Measurements from ENCODE around the gene ELL3.
A peak's percentile ranks its signal among the peaks of the same experiment; 100 is the strongest.
"Not testable (repeated sequence)": the region's sequence is repeated elsewhere in the genome, so short reads cannot be mapped to it uniquely, and the experiment has no call there.

Gene ELL3

GRCh38 chr15:43769584-43770228 lies 7.1 kb downstream of the ELL3 start:
- Histone ChIP-seq H3K4me2 (no peak overlapping the region), H3K36me3 (peaks cover 98% of the 10 kb centered on the region), H3K27me3 (no peaks in the 10 kb centered on the region), H3K9me3 (no peaks in the 10 kb centered on the region), H3K4me1 (peaks cover 8% of the 10 kb centered on the region), H4K20me1 (peaks cover 62% of the 10 kb centered on the region), H3K27ac (no peak overlapping the region), H3K9ac (no peak overlapping the region), H3K4me3 (no peak overlapping the region)
- no peak for TF ChIP-seq Cebpa-rat (IDR thresholded peaks at IDR 0.05)

GRCh38 chr15:43763819-43764446 lies 12.8 kb downstream of the ELL3 start:
- H3K36me3 ChIP-seq = peaks cover 100% of the 10 kb centered on the region
- H3K9ac ChIP-seq = no peak overlapping the region
- H3K4me1 ChIP-seq = no peaks in the 10 kb centered on the region
- no peak for TF ChIP-seq Cebpa-rat (IDR thresholded peaks at IDR 0.05)
- no peak overlapping the region for H3K4me3 ChIP-seq
- H4K20me1 ChIP-seq = peaks cover 50% of the 10 kb centered on the region
- H3K4me2 ChIP-seq = no peak overlapping the region
- H3K9me3 ChIP-seq = no peaks in the 10 kb centered on the region
- H3K27ac ChIP-seq = no peak overlapping the region
- H3K27me3 ChIP-seq = no peaks in the 10 kb centered on the region

- H3K4me3 ChIP-seq = no peak overlapping the region
- no peaks in the 10 kb centered on the region for H3K9me3 ChIP-seq
- H3K27me3 ChIP-seq = no peaks in the 10 kb centered on the region
- no peak overlapping the region for H3K27ac ChIP-seq
- no peak for TF ChIP-seq Cebpa-rat (IDR thresholded peaks at IDR 0.05)
- H3K4me2 ChIP-seq = no peak overlapping the region
- peaks cover 52% of the 10 kb centered on the region for H4K20me1 ChIP-seq
- H3K9ac ChIP-seq = no peak overlapping the region
- peaks cover 100% of the 10 kb centered on the region for H3K36me3 ChIP-seq
- H3K4me1 ChIP-seq = no peaks in the 10 kb centered on the region
Observed at GRCh38 chr15:43762824-43763223, 13.9 kb downstream of the ELL3 start.

DNA sequence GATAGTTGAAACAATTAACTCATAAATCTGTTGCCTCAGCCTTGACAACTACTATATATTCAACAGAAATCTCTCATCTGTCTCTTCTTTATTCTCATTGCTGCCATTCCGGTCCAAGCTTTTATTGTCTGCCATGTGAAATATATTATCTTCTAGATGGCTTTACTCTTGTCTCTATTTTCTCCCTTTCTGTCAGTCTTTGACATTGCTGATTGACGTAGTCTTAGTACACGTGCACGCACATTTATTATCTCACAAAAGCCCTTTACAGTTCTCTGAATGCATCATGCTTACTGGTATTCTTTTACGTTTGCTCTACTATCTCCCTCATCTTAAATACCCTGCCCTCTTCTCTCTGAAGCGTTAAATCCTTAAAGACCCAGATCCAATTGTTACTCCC lies 24.9 kb downstream of the ELL3 start:
- H3K9ac ChIP-seq = no peak overlapping the region
- no peak for TF ChIP-seq Cebpa-rat (IDR thresholded peaks at IDR 0.05)
- H3K4me2 ChIP-seq = no peak overlapping the region
- H3K4me1 ChIP-seq = peaks cover 40% of the 10 kb centered on the region
- no peaks in the 10 kb centered on the region for H3K9me3 ChIP-seq
- no peak overlapping the region for H3K27ac ChIP-seq
- H3K4me3 ChIP-seq = no peak overlapping the region
- no peaks in the 10 kb centered on the region for H3K27me3 ChIP-seq
- H3K36me3 ChIP-seq = peaks cover 63% of the 10 kb centered on the region
- H4K20me1 ChIP-seq = peaks cover 100% of the 10 kb centered on the region

GRCh38 chr15:43749690-43750345 lies 26.9 kb downstream of the ELL3 start:
- 0 out of 2 replicates have a peak, but pooled peaks have one; percentile 29 for TF ChIP-seq Cebpa-rat (IDR thresholded peaks at IDR 0.05)
- no peak overlapping the region for H3K27ac ChIP-seq
- H3K4me3 ChIP-seq = peak overlapping the region; percentile 49; the same call in 1 of the 2 replicates
- peaks cover 80% of the 10 kb centered on the region for H4K20me1 ChIP-seq
- peak overlapping the region; percentile 87 for H3K4me2 ChIP-seq
- H3K4me1 ChIP-seq = peaks cover 46% of the 10 kb centered on the region
- H3K9me3 ChIP-seq = no peaks in the 10 kb centered on the region
- no peaks in the 10 kb centered on the region for H3K27me3 ChIP-seq
- no peak overlapping the region; the same call in 1 of the 2 replicates for H3K9ac ChIP-seq
- peaks cover 43% of the 10 kb centered on the region for H3K36me3 ChIP-seq

DNA sequence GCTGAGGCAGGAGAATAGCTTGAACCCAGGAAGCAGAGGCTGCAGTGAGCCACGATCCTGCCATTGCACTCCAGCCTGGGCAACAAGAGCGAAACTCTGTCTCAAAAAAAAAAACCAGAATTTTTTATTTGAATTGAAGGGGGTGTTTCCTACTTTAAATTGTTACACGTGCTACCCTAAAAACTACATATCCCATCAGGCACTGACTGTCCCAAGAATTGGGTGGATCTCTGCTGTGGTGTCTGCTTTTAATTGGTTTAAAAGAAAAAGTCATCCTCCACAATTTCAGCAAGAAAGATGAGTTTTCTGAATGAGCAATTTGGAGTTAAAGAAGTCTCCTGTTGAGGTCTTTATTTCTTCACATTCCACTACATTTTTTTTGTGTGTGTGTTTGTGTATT lies 28.4 kb downstream of the ELL3 start:
- H3K9me3 ChIP-seq = no peaks in the 10 kb centered on the region
- H3K4me1 ChIP-seq = peaks cover 46% of the 10 kb centered on the region
- H4K20me1 ChIP-seq = peaks cover 66% of the 10 kb centered on the region
- H3K4me2 ChIP-seq = peak overlapping the region; percentile 87
- 0 out of 2 replicates have a peak overlapping the region, but pooled peaks have one; percentile 84 for H3K4me3 ChIP-seq
- no peak for TF ChIP-seq Cebpa-rat (IDR thresholded peaks at IDR 0.05)
- H3K27ac ChIP-seq = 0 out of 2 replicates have a peak overlapping the region, but pooled peaks have one; percentile 26
- no peaks in the 10 kb centered on the region for H3K27me3 ChIP-seq
- H3K9ac ChIP-seq = peak overlapping the region; percentile 96; the same call in 1 of the 2 replicates
- H3K36me3 ChIP-seq = peaks cover 28% of the 10 kb centered on the region

- H3K27me3 ChIP-seq, H3K9me3 ChIP-seq: not testable (repeated sequence)
- Histone ChIP-seq H4K20me1 (peaks cover 51% of the 10 kb centered on the region), H3K27ac (peak overlapping the region; percentile 95), H3K4me2 (peak overlapping the region; percentile 87), H3K4me3 (peak overlapping the region; percentile 84), H3K4me1 (peaks cover 46% of the 10 kb centered on the region), H3K36me3 (peaks cover 14% of the 10 kb centered on the region), H3K9ac (peak overlapping the region; percentile 96)
Observed at GRCh38 chr15:43746903-43747309, 29.9 kb downstream of the ELL3 start.

DNA sequence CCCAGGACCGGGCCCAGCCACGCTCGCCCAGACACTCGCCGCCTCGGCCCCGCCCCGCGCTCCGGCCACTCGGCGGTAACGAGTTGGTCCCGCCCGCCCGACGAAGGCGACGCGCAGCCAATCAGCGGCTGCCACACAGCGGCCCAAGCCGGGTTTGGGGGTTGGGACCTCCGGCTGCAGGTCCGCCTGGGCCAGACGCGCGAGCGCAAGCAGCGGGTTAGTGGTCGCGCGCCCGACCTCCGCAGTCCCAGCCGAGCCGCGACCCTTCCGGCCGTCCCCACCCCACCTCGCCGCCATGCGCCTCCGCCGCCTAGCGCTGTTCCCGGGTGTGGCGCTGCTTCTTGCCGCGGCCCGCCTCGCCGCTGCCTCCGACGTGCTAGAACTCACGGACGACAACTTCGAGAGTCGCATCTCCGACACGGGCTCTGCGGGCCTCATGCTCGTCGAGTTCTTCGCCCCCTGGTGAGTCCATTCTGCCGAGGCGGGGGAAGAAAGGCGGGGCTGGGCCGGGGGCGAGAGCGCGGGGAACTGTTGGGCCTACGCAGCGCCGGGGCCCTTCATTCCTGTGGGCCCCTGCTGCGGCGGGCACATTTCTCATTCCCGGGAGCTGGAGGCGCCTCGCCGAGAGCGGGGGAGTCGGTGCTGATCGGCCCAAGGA lies 30.4 kb downstream of the ELL3 start, which contains the start of gene PDIA3:
Gene PDIA3 (plus strand): TSS at position 194 of the 658 bp plus-strand sequence. CDS start 102 bp downstream, at position 296.
- H3K4me1 ChIP-seq = peaks cover 43% of the 10 kb centered on the region
- not testable (repeated sequence) for H3K36me3 ChIP-seq

DNA sequence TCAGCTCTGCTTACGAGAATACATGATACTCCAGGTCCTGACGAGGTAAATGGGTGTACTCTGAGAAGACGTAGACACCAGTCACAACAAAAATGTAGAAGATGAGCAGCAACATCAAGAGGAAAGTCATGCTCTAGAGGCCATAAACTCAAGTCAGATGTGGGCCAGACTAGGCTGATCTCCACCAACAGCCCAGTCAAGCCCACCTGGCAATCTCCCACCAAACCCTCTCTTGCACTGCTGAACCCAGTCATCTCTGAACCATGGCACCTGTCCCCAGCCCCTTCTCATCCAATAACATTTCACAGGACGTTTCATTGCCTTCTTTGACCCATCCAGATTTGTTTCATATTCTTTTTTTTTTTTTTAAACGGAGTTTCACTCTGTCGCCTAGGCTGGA lies 41.4 kb downstream of the ELL3 start:
- TF ChIP-seq Cebpa-rat (IDR thresholded peaks at IDR 0.05) = no peak
- Histone ChIP-seq H3K4me2 (0 out of 2 replicates have a peak overlapping the region, but pooled peaks have one; percentile 7), H3K4me1 (peaks cover 8% of the 10 kb centered on the region; the same call in 1 of the 2 replicates), H3K27me3 (no peaks in the 10 kb centered on the region), H3K9ac (no peak overlapping the region), H4K20me1 (no peaks in the 10 kb centered on the region), H3K27ac (no peak overlapping the region), H3K36me3 (no peaks in the 10 kb centered on the region), H3K4me3 (no peak overlapping the region), H3K9me3 (no peaks in the 10 kb centered on the region)

More for the DNA sequence above, 30.4 kb downstream of the ELL3 start, which contains the start of gene PDIA3:
- Histone ChIP-seq H3K4me3 (peak within 1 kb of the TSS; percentile 84), H3K27ac (peak within 1 kb of the TSS; percentile 95), H3K9ac (peak within 1 kb of the TSS; percentile 96), H4K20me1 (peaks cover 46% of the 10 kb centered on the region), H3K4me2 (peak within 1 kb of the TSS; percentile 87)
- not testable (repeated sequence) for H3K27me3 ChIP-seq, H3K9me3 ChIP-seq

GRCh38 chr15:43728053-43728725 lies 48.6 kb downstream of the ELL3 start:
- H3K36me3 ChIP-seq, H3K9ac ChIP-seq, H3K4me2 ChIP-seq, H3K27ac ChIP-seq, H3K4me3 ChIP-seq, H3K4me1 ChIP-seq, H4K20me1 ChIP-seq, H3K9me3 ChIP-seq, H3K27me3 ChIP-seq: not testable (repeated sequence)

- H3K4me2 ChIP-seq, H3K9me3 ChIP-seq, H3K4me3 ChIP-seq, H3K27me3 ChIP-seq, H3K27ac ChIP-seq, H4K20me1 ChIP-seq, H3K4me1 ChIP-seq, H3K36me3 ChIP-seq, H3K9ac ChIP-seq: not testable (repeated sequence)
Observed at GRCh38 chr15:43726306-43726705, 50.5 kb downstream of the ELL3 start.
